IMR-90 (cell line): ENCODE measurements around the gene CADM1. TPM values are rescaled to one million over a fixed set of nuclear protein-coding genes. Genes with fewer than 3 reads are reported as not detected.

Experiments used
- ATAC-seq: fragments of 200-7000 bp; cut with Tn5 transposase; 2 replicates; pipeline ENCODE4 v1.9.1; 2020; ENCODE audit warnings: low read depth, mild to moderate bottlenecking, moderate library complexity
- BruUV-seq: library from RNA; stranded (reverse); fragments of 400-500 nt; replicated peaks from 2 replicates; lab custom pipeline; 2021; lab: Mats Ljungman, UMichigan
- CTCF ChIA-PET: fragments of 300-600 bp; formaldehyde crosslinking; extraction: SDS; loops from one replicate; lab custom pipeline; 2021; ENCODE audit warnings: antibody characterized with exemption; lab: Yijun Ruan, JAX
- POLR2A ChIA-PET: fragments of 300-600 bp; sonication (Branson Sonifier 250); formaldehyde crosslinking; loops from one replicate; lab custom pipeline; 2022; ENCODE audit warnings: antibody characterized with exemption; ENCODE audit not compliant: unreplicated experiment; lab: Charles Lee
- DNase-seq: peaks from one replicate; pipeline ENCODE4 v3.0.0; 2013
- H2AFZ ChIP-seq: replicated peaks from 2 replicates; pipeline ENCODE3; 2013; ENCODE audit warnings: low read length, mild to moderate bottlenecking; ENCODE audit not compliant: poor library complexity
- H2AK5ac ChIP-seq: 2 replicates; pipeline ENCODE4 v1.6.1; 2013; ENCODE audit warnings: low read depth, low read length, inconsistent platforms
- H2AK9ac ChIP-seq: replicated peaks from 2 replicates; pipeline ENCODE3; 2013; ENCODE audit warnings: mild to moderate bottlenecking, low read depth, low read length, moderate library complexity; ENCODE audit not compliant: poor library complexity
- H2BK120ac ChIP-seq: 2 replicates; pipeline ENCODE4 v1.6.1; 2013; ENCODE audit warnings: low read depth, low read length, inconsistent platforms
- H2BK15ac ChIP-seq: 3 replicates; pipeline ENCODE4 v1.6.1; 2013; ENCODE audit warnings: low read depth, low read length, inconsistent platforms
- H2BK20ac ChIP-seq: 2 replicates; pipeline ENCODE4 v1.6.1; 2013; ENCODE audit warnings: low read depth, mild to moderate bottlenecking, inconsistent platforms, low read length, moderate library complexity
- H2BK5ac ChIP-seq: 2 replicates; pipeline ENCODE4 v1.6.1; 2013; ENCODE audit warnings: mild to moderate bottlenecking, low read depth, low read length, inconsistent platforms; ENCODE audit not compliant: poor library complexity, severe bottlenecking
- H3K14ac ChIP-seq: replicated peaks from 2 replicates; pipeline ENCODE4 v1.6.1; 2013; ENCODE audit warnings: low read depth, low read length, inconsistent platforms
- H3K18ac ChIP-seq: 2 replicates; pipeline ENCODE4 v1.6.1; 2013; ENCODE audit warnings: low read depth, low read length, control low read depth
- H3K23ac ChIP-seq: 2 replicates; pipeline ENCODE4 v1.6.1; 2013; ENCODE audit warnings: low read depth, low read length, inconsistent platforms
- H3K27ac ChIP-seq: 2 replicates; pipeline ENCODE4 v1.5.1; 2013; ENCODE audit warnings: mild to moderate bottlenecking, control low read depth, low read length; ENCODE audit not compliant: insufficient read depth
- H3K27me3 ChIP-seq: 2 replicates; pipeline ENCODE4 v1.6.1; 2013; ENCODE audit warnings: low read length; ENCODE audit not compliant: control insufficient read depth, insufficient read depth
- H3K36me3 ChIP-seq: 2 replicates; pipeline ENCODE4 v1.6.1; 2013; ENCODE audit warnings: low read length, mixed read lengths; ENCODE audit not compliant: control insufficient read depth, insufficient read depth
- H3K4ac ChIP-seq: 2 replicates; pipeline ENCODE4 v1.6.1; 2013; ENCODE audit warnings: low read depth, low read length, inconsistent platforms
- H3K4me1 ChIP-seq: 2 replicates; pipeline ENCODE4 v1.6.1; 2013; ENCODE audit warnings: low read length, mixed read lengths; ENCODE audit not compliant: control insufficient read depth, insufficient read depth
- H3K4me2 ChIP-seq: 2 replicates; pipeline ENCODE4 v1.6.1; 2013; ENCODE audit warnings: low read depth, mild to moderate bottlenecking, control low read depth, low read length, moderate library complexity
- H3K4me3 ChIP-seq: 2 replicates; pipeline ENCODE4 v1.5.1; 2013; ENCODE audit warnings: low read depth, mild to moderate bottlenecking, control low read depth, low read length, moderate library complexity; ENCODE audit not compliant: insufficient read depth
- H3K56ac ChIP-seq: 2 replicates; pipeline ENCODE4 v1.6.1; 2013; ENCODE audit warnings: low read length, inconsistent platforms; ENCODE audit not compliant: insufficient read depth; ENCODE audit errors: extremely low read depth
- H3K79me1 ChIP-seq, 2 experiments: 2 replicates each; pipeline ENCODE4 v1.6.1; 2013; ENCODE audit warnings: low read length in 2 of 2, inconsistent platforms in 1 of 2, low read depth in 1 of 2
- H3K9ac ChIP-seq: 2 replicates; pipeline ENCODE4 v1.6.1; 2013; ENCODE audit warnings: low read depth, low read length, control low read depth
- H3K9me1 ChIP-seq: 2 replicates; pipeline ENCODE4 v1.6.1; 2013; ENCODE audit warnings: low read length, inconsistent platforms; ENCODE audit not compliant: insufficient read depth
- H3K9me3 ChIP-seq: 2 replicates; pipeline ENCODE4 v1.6.1; 2013; ENCODE audit warnings: low read length; ENCODE audit not compliant: control insufficient read depth, insufficient read depth
- H4K20me1 ChIP-seq: 2 replicates; pipeline ENCODE4 v1.6.1; 2013; ENCODE audit warnings: low read length, inconsistent platforms; ENCODE audit not compliant: insufficient read depth
- H4K5ac ChIP-seq: 2 replicates; pipeline ENCODE4 v1.6.1; 2013; ENCODE audit warnings: mild to moderate bottlenecking, low read depth, low read length, control low read depth
- H4K8ac ChIP-seq, 2 experiments: 2 replicates each; pipeline ENCODE4 v1.6.1; 2013; ENCODE audit warnings: low read depth in 2 of 2, low read length in 2 of 2, control low read depth in 1 of 2, inconsistent platforms in 1 of 2
- H4K91ac ChIP-seq: 2 replicates; pipeline ENCODE4 v1.6.1; 2013; ENCODE audit warnings: low read depth, low read length, inconsistent platforms; ENCODE audit not compliant: insufficient read depth
- BHLHE40 ChIP-seq: fragments of 150-350 bp; IDR thresholded peaks from 2 replicates; pipeline ENCODE4 v1.6.1; 2016; ENCODE audit warnings: mild to moderate bottlenecking, low read depth, low read length
- CEBPB ChIP-seq: IDR thresholded peaks from 2 replicates; pipeline ENCODE4 v1.6.1; 2012; ENCODE audit warnings: low read depth, low read length, improper control_type of control experiment
- CHD1 ChIP-seq: IDR thresholded peaks from 2 replicates; pipeline ENCODE4 v1.6.1; 2012; ENCODE audit warnings: low read depth, low read length, improper control_type of control experiment
- FOS ChIP-seq: fragments of 150-350 bp; IDR thresholded peaks from 2 replicates; pipeline ENCODE4 v1.6.1; 2016; ENCODE audit warnings: low read depth, low read length
- MAZ ChIP-seq: IDR thresholded peaks from 2 replicates; pipeline ENCODE4 v1.6.1; 2012; ENCODE audit warnings: low read depth, mild to moderate bottlenecking, low read length, improper control_type of control experiment, moderate library complexity, borderline replicate concordance
- MXI1 ChIP-seq: IDR thresholded peaks from 2 replicates; pipeline ENCODE4 v1.6.1; 2012; ENCODE audit warnings: low read depth, mild to moderate bottlenecking, low read length, moderate library complexity, borderline replicate concordance
- NFE2L2 ChIP-seq: fragments of 150-350 bp; IDR thresholded peaks from 2 replicates; pipeline ENCODE4 v1.6.1; 2016; ENCODE audit warnings: low read depth, mild to moderate bottlenecking, low read length
- POLR2A ChIP-seq: IDR thresholded peaks from 2 replicates; pipeline ENCODE4 v1.6.1; 2012; ENCODE audit warnings: mild to moderate bottlenecking, low read depth, low read length
- RCOR1 ChIP-seq: IDR thresholded peaks from 2 replicates; pipeline ENCODE4 v1.6.1; 2012; ENCODE audit warnings: mild to moderate bottlenecking, low read length, improper control_type of control experiment; ENCODE audit not compliant: insufficient replicate concordance
- RFX5 ChIP-seq: IDR thresholded peaks from 2 replicates; pipeline ENCODE4 v1.8.0; 2012; ENCODE audit warnings: low read depth, mild to moderate bottlenecking, low read length, moderate library complexity
- SMC3 ChIP-seq: fragments of 150-350 bp; IDR thresholded peaks from 2 replicates; pipeline ENCODE4 v1.6.1; 2016; ENCODE audit warnings: low read depth, mild to moderate bottlenecking, antibody characterized with exemption, low read length, moderate library complexity
- WGBS, 2 experiments: methylation state at CpG; one replicate each; pipeline versions ENCODE4 v1.1.5 to v1.1.7; 2013; ENCODE audit warnings: missing lambda C conversion rate in 2 of 2; ENCODE audit not compliant: insufficient read length in 1 of 2; ENCODE audit errors: extremely low coverage in 2 of 2; 5-methylcytosine and 5-hydroxymethylcytosine counted together
- dilution Hi-C: fragments of 300-500 bp; cut with HindIII; formaldehyde crosslinking; loops from one replicate; pipeline ENCODE4 v1.14.3; 2018; ENCODE audit warnings: low sequenced_read_pairs; ENCODE audit not compliant: unreplicated experiment
- in situ Hi-C: fragments of 300-500 bp; cut with MboI; formaldehyde crosslinking; loops from 3 replicates; pipeline ENCODE4 v1.14.3; 2019; ENCODE audit warnings: low sequenced_read_pairs, inconsistent platforms, mixed read lengths
- intact Hi-C: fragments of 100-400 bp; cut with micrococcal nuclease; formaldehyde crosslinking; loops from 2 replicates; pipeline ENCODE4 v1.10.0; 2022
- polyA plus RNA-seq, 3 experiments: library from polyadenylated mRNA; depleted of rRNA; stranded (reverse); fragments of >200 nt; gene quantifications; 2 replicates each; pipeline ENCODE4 v1.2.3, GENCODE V29; 2012; ENCODE audit warnings: low replicate concordance in 1 of 3
- total RNA-seq: library from RNA; depleted of rRNA; stranded (reverse); fragments of >200 nt; gene quantifications from 2 replicates; pipeline ENCODE4 v1.2.3, GENCODE V29; 2012
- TF ChIP-seq, protein P1 (sequence below): conservative IDR thresholded peaks from 2 replicates; pipeline ENCODE4 v1.5.1; 2012; ENCODE audit warnings: mild to moderate bottlenecking, low read depth, low read length, improper control_type of control experiment
- TF ChIP-seq, protein P2 (sequence below): fragments of 150-350 bp; IDR thresholded peaks from 2 replicates; pipeline ENCODE4 v1.6.1; 2017; ENCODE audit warnings: mild to moderate bottlenecking, antibody characterized with exemption, low read length, low read depth
- TF ChIP-seq, protein P3 (sequence below): fragments of 150-350 bp; IDR thresholded peaks from 2 replicates; pipeline ENCODE4 v1.6.1; 2016; ENCODE audit warnings: low read depth, mild to moderate bottlenecking, low read length, moderate library complexity, borderline replicate concordance

CADM1 gene
- total and polyA plus RNA-seq, 2 of the 4 experiments (the other 2 are of a cell fraction): 28.8 to 77.1 TPM

DNA sequence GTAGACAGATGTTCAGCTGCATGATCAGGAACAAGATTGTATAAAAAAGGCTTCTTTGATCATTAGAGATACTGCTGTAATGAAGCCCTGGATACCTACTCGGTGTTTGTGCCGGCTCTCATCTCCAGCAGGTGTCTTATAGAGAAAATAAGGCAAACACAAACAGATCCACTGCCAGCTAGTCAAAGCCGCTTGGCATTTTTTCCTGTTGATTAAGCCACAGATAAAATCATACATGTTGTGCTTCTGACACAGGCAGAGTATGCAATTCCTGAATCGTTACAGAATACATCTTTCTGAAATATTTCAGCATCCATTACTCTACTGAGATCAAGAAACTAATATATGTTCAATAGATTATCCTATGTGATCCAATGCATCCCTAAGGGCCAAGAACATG, 206.9 kb downstream of the CADM1 start:
- dilution Hi-C loops (no loop called here), in situ Hi-C loops (no loop called here), intact Hi-C loops (no loop called here)
- no CpG with 5 or more reads among the region's 4 CpGs for whole genome bisulfite sequencing, 2 experiments
- Histone ChIP-seq H2AFZ (no peak overlapping the region), H3K18ac (no peak overlapping the region), H2BK120ac (no peak overlapping the region), H2BK5ac (no peak overlapping the region), H3K14ac (no peak overlapping the region), H3K36me3 (no peaks in the 10 kb centered on the region), H4K5ac (no peak overlapping the region), H3K9me1 (no peaks in the 10 kb centered on the region; the same call in 1 of the 2 replicates), H3K56ac (no peak overlapping the region), H3K23ac (no peak overlapping the region), H2AK9ac (no peak overlapping the region), H4K8ac (no peak overlapping the region), H3K27me3 (no peaks in the 10 kb centered on the region), H3K79me1 (no peaks in the 10 kb centered on the region; a peak in 1 of 4 replicates), H3K4me3 (no peak overlapping the region), H3K9ac (no peak overlapping the region), H3K9me3 (no peaks in the 10 kb centered on the region), H2BK20ac (no peak overlapping the region), H4K20me1 (no peaks in the 10 kb centered on the region), H3K4ac (no peak overlapping the region), H3K4me2 (no peak overlapping the region), H3K4me1 (peaks cover 2% of the 10 kb centered on the region; the same call in 1 of the 2 replicates), H4K91ac (no peak overlapping the region), H2AK5ac (no peak overlapping the region), H2BK15ac (no peak overlapping the region), H3K27ac (no peak overlapping the region)
- ChIA-PET CTCF (no interaction called here), POLR2A (no interaction called here)
- ATAC-seq (no peak), DNase-seq (no peak)
- BruUV-seq: no TSS peak
- TF ChIP-seq CHD1 (no peak), FOS (no peak), MAZ (no peak), CEBPB (no peak), MXI1 (no peak), SMC3 (no peak), NFE2L2 (no peak), RFX5 (no peak), BHLHE40 (no peak), POLR2A (no peak), RCOR1 (no peak)
- TF ChIP-seq, protein P1, sequence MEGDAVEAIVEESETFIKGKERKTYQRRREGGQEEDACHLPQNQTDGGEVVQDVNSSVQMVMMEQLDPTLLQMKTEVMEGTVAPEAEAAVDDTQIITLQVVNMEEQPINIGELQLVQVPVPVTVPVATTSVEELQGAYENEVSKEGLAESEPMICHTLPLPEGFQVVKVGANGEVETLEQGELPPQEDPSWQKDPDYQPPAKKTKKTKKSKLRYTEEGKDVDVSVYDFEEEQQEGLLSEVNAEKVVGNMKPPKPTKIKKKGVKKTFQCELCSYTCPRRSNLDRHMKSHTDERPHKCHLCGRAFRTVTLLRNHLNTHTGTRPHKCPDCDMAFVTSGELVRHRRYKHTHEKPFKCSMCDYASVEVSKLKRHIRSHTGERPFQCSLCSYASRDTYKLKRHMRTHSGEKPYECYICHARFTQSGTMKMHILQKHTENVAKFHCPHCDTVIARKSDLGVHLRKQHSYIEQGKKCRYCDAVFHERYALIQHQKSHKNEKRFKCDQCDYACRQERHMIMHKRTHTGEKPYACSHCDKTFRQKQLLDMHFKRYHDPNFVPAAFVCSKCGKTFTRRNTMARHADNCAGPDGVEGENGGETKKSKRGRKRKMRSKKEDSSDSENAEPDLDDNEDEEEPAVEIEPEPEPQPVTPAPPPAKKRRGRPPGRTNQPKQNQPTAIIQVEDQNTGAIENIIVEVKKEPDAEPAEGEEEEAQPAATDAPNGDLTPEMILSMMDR: no peak
- TF ChIP-seq, protein P2, sequence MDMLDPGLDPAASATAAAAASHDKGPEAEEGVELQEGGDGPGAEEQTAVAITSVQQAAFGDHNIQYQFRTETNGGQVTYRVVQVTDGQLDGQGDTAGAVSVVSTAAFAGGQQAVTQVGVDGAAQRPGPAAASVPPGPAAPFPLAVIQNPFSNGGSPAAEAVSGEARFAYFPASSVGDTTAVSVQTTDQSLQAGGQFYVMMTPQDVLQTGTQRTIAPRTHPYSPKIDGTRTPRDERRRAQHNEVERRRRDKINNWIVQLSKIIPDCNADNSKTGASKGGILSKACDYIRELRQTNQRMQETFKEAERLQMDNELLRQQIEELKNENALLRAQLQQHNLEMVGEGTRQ: no peak
- TF ChIP-seq, protein P3, sequence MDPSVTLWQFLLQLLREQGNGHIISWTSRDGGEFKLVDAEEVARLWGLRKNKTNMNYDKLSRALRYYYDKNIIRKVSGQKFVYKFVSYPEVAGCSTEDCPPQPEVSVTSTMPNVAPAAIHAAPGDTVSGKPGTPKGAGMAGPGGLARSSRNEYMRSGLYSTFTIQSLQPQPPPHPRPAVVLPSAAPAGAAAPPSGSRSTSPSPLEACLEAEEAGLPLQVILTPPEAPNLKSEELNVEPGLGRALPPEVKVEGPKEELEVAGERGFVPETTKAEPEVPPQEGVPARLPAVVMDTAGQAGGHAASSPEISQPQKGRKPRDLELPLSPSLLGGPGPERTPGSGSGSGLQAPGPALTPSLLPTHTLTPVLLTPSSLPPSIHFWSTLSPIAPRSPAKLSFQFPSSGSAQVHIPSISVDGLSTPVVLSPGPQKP: no peak
